ENCODE measurements around the gene FAM32A. TPM values are rescaled to one million over a fixed set of nuclear protein-coding genes. Genes with fewer than 3 reads are reported as not detected.

The FAM32A gene
- total and polyA plus RNA-seq, 7 donors, result 26.3 to 133 (median 44.2) TPM

- DNase-seq (no peak), ATAC-seq (no peak)
- intact Hi-C loops (cut with DNase I), result no loop called here
- Histone ChIP-seq H3K9me3 (no peaks in the 10 kb centered on the region), H3K4me3 (no peak overlapping the region), H3K27ac (no peak overlapping the region), H3K27me3 (ENCODE audit: insufficient read depth in 3 of 3, low read length in 2 of 3) (peaks cover 0 to 3% (median 0%) of the 10 kb centered on the region in 3 donors), H3K4me1 (no peaks in the 10 kb centered on the region), H3K36me3 (ENCODE audit: insufficient read depth in 1 of 2, low read depth in 1 of 2) (no peaks in the 10 kb centered on the region)
- 72 to 73% (median 72%) methylated on average over 13 to 14 of the region's 14 CpGs for WGBS, 3 donors
- TF ChIP-seq CTCF (IDR thresholded peaks at IDR 0.05), result no peak
These were observed 24.2 kb upstream of the FAM32A start for GRCh38 chr19:16160943-16161560.

GRCh38 chr19:16161840-16162239 lies 23.4 kb upstream of the FAM32A start:
- TF ChIP-seq CTCF (IDR thresholded peaks at IDR 0.05), result no peak
- Histone ChIP-seq H3K4me1 (no peaks in the 10 kb centered on the region), H3K9me3 (no peaks in the 10 kb centered on the region), H3K27ac (no peak overlapping the region), H3K36me3 (ENCODE audit: insufficient read depth in 1 of 2, low read depth in 1 of 2) (no peaks in the 10 kb centered on the region), H3K27me3 (ENCODE audit: insufficient read depth in 3 of 3, low read length in 2 of 3) (peaks cover 0 to 3% (median 0%) of the 10 kb centered on the region in 3 donors), H3K4me3 (no peak overlapping the region)
- no peak for DNase-seq
- intact Hi-C loops (cut with DNase I), result no loop called here
- 65 to 72% (median 68%) methylated on average over 3 of the region's 3 CpGs for WGBS, 3 donors
- no peak for ATAC-seq

DNA sequence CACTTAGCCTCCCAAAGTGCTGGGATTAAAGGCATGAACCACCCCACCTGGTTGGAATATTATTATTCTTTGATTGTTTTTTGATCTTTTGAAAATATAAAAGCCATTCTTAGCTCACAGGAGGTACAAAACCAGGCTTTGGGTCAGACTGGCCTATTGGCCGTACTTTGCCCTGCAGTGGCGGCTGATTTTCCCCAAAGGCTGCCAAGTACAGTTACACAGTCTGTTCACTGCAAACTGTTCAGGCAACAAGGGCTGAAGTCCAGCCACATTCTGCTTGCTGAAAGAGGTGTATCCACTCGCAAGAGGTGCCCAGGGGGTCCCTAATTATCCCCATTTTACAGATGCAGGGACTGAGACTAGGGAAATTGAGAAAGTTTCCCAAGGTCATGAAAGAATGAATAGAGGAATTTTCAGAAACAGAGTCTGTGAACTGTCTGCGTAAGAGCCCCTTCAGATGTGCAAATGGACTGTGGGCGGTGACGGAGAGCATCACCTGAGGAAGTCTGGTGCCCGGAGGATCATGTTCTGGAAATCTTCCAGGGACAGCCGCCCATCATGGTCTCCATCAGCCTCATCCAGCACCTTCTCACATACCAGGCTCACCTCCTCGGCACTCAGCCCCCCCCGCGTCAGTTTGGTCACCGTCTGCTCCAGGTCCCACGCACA lies 20.9 kb upstream of the FAM32A start:
- H3K36me3 ChIP-seq (ENCODE audit: insufficient read depth in 1 of 2, low read depth in 1 of 2), result no peaks in the 10 kb centered on the region
- H3K4me3 ChIP-seq, result no peak overlapping the region
- intact Hi-C loops (cut with DNase I), result no loop called here
- WGBS, 3 donors, result 76 to 88% (median 79%) methylated on average over 13 of the region's 13 CpGs
- ATAC-seq, result no peak
- TF ChIP-seq CTCF (IDR thresholded peaks at IDR 0.05), result no peak
- no peaks in the 10 kb centered on the region for H3K4me1 ChIP-seq
- peaks cover 0 to 1% (median 0%) of the 10 kb centered on the region in 3 donors for H3K27me3 ChIP-seq (ENCODE audit: insufficient read depth in 3 of 3, low read length in 2 of 3)
- no peak overlapping the region for H3K27ac ChIP-seq
- DNase-seq, result no peak
- no peaks in the 10 kb centered on the region for H3K9me3 ChIP-seq

- no peaks in the 10 kb centered on the region for H3K9me3 ChIP-seq
- 83 to 91% (median 88%) methylated on average over 1 of the region's 1 CpG for WGBS, 3 donors
- TF ChIP-seq CTCF (IDR thresholded peaks at IDR 0.05), result no peak
- no peaks in the 10 kb centered on the region for H3K4me1 ChIP-seq
- no peak for DNase-seq
- intact Hi-C loops (cut with DNase I), result no loop called here
- H3K27ac ChIP-seq, result no peak overlapping the region
- H3K36me3 ChIP-seq (ENCODE audit: insufficient read depth in 1 of 2, low read depth in 1 of 2), result no peaks in the 10 kb centered on the region
- no peak overlapping the region for H3K4me3 ChIP-seq
- ATAC-seq, result no peak
- peaks cover 0 to 3% (median 0%) of the 10 kb centered on the region in 3 donors for H3K27me3 ChIP-seq (ENCODE audit: insufficient read depth in 3 of 3, low read length in 2 of 3)
These were observed 18.8 kb upstream of the FAM32A start for GRCh38 chr19:16166417-16166816.
